Left hindlimb (tissue), 1 donor: ENCODE results near the gene TTC24.
"Not testable (repeated sequence)": the region's sequence is repeated elsewhere in the genome, so short reads cannot be mapped to it uniquely, and the experiment has no call there.

ENCODE experiments used
- DNase-seq: peaks from one replicate; pipeline ENCODE4 v3.0.0-alpha.2; 2018

TTC24 gene

DNA sequence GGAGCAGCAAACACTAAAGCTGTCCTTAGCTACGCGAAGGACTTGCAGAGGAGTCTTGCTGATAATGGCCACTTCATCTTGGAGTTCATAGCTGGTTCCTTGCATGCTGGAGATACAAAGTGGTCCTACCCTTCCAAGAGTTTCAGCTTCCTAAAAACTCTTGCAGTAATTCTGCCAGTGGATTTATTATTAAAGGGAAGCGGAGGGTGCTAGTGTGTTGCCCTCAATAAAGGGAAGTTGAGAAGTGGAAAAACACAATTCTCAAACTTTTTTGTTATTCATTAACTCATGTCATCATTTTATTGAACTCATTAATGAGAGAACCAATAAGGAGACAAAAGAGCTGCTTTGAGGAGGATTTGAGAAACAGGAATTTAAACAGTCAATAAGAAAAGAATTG is 33.1 kb downstream of the TTC24 start:
- DNase-seq: no peak

DNA sequence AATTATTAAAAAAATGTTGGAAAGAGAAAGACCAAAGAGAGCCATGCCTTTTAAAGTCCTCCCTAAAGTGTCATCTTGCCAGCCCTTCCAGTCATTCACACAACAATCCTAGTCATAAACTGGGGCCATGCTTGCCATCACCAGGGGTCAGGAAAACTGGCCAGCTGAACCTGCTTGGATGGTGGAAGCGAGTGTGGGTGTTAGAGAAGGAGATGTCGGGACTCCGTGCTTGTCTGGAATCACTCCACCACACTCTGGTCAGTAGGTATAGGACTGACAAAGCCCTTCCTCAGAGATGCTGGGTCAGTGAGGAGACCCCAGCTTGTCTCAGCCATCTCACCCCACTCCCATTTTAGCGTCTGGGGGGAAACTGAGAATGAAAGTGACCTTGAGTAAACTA is 36.4 kb downstream of the TTC24 start:
- no peak for DNase-seq

DNA sequence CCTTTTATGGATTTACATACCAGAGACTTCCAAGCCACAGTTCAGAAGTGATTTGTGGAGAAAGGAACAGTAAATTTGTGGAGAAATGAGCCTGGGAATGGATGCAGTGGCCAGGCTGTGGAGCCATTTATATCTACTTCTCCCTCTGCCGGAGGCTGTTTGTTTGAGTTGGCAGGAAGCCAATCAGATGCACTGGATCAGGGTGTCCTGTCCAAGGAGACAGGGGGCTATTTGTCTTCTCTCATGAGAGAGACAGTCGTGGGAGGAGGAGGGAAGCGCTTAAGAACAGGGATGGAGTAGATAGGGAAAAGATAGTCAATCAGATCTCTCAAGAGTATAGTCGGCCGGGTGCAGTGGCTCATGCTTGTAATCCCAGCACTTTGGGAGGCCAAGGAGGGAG is 36.9 kb downstream of the TTC24 start:
- DNase-seq: peak; percentile 42

DNA sequence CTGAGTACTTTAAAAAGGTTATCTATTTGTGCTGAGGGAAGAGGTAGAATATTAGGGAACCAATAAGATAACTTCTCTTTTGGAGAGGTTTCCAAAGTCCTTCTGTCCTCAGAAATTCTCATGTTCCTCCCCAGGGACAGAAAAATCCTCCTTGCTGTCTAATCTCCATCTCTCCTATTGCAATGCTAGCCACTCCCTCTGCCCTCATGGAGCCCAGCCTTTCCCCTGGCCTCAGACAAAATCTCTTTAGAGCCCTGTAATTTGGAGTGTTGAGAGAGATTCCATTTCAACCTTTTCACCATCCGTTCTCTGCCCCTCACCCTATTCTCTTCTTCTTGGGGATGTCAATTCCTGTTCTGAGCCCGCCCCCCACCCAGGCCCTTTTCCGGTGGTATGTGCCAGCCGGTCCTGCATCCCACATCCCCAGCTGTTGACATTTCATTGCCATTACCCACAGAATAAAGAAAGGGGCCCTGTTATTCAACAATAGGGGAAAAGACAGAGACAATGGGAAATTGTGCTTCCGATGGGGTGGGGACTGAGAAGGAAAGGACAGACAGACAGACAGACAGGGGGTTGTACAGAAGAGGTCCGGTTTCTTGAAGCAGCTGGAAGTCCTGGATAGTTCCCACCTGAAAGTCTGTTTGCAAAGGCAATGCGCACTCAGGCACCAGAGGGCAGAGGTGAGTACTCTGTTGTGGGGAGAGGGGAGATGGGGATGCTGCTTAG is 39.5 kb downstream of the TTC24 start, which contains the start of gene HAPLN2:
Gene HAPLN2 (plus strand): TSS at position 563 of the 729 bp plus-strand sequence. CDS start 4,076 bp downstream, outside the sequence.
- DNase-seq: no peak

DNA sequence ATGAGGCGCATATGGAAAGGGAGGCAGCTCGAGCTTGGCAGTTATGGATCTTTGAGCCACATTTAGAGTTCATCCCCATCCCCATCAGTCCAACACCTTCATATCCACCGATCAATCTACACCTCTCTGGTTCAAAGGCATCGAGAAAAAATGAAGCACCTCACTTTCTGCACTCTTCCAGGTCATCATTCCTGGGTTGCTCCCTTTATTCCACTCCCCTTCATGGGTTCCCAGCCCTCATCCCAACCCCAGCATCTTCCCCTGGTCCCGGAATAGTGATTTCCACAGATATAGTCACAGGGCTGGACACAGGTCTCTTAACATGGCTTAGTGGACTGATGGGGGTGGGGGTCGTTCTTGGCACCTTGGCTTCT is 40.0 kb downstream of the TTC24 start:
- no peak for DNase-seq

DNA sequence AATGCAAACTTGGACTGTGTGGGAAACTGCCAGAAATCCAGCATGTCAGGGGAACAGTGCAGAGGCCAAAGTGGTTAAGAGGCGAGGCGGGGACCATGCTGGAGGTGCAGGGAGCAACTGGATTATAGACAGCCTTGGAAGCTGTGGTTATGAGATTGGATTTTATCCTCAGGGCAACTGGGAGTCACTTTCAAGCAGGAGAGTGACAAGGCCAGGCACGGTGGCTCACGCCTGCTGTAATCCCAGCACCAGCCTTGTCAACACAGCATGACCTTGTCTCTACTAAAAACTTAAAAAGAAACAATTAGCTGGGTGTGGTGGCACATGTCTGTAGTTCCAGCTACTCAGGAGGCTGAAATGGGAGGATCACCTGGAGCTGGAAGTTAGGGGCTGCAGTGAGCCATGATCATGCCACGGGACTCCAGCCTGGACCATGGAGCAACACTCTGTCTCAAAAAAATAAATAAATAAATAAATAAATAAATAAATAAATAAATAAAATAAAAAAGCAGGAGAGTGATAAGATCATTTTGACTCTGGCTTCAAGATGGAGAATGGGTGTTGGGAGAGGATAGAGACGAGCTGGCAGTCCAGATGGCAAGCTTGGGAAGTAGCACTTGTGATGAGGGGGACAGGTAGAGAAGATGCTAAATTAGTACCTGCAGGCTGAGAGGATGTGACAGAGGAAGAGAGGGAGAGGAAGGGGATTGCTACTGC is 43.2 kb downstream of the TTC24 start:
- no peak for DNase-seq

DNA sequence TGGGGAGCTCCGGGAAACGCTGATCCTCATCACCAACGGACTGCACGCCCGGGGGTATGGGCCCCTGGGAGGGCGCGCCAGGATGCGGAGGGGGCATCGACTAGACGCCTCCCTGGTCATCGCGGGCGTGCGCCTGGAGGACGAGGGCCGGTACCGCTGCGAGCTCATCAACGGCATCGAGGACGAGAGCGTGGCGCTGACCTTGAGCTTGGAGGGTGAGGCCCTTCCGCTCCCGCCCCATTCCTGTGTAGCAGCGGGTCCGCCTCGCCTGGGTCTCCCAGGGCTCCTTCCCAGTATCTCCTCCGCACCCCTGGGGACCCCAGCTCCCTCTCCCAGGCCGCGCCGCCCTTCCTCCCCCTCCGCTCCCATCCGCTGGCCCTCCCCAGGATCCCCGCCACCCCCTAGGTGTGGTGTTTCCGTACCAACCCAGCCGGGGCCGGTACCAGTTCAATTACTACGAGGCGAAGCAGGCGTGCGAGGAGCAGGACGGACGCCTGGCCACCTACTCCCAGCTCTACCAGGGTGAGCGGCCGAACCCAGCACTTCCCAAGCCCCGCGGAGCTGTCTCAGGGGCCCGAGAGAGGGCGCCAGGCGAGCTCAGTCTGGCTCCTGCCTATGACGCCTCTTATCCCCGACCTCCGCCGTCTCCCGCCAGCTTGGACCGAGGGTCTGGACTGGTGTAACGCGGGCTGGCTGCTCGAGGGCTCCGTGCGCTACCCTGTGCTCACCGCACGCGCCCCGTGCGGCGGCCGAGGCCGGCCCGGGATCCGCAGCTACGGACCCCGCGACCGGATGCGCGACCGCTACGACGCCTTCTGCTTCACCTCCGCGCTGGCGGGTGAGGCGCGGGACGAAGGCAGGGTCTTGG is 44.7 kb downstream of the TTC24 start:
- no peak for DNase-seq

DNA sequence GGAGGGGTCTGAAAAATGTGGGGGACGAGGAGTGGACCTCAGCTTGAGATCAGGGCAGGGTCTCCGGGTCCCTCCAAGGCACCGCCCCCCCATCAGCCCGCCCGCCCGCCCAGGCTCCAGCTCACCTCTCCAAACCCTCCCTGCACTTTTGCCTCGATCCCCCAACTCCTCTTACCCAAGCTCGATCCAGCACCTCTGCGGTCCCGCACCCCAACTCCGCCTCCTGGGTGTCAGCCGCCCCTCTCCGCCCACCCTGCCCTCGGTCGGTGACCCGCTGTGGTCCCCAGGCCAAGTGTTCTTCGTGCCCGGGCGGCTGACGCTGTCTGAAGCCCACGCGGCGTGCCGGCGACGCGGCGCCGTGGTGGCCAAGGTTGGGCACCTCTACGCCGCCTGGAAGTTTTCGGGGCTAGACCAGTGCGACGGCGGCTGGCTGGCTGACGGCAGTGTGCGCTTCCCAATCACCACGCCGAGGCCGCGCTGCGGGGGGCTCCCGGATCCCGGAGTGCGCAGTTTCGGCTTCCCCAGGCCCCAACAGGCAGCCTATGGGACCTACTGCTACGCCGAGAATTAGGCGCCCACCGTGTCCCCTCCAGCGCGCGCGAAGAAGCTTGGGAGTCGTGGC is 45.4 kb downstream of the TTC24 start:
- no peak for DNase-seq

DNA sequence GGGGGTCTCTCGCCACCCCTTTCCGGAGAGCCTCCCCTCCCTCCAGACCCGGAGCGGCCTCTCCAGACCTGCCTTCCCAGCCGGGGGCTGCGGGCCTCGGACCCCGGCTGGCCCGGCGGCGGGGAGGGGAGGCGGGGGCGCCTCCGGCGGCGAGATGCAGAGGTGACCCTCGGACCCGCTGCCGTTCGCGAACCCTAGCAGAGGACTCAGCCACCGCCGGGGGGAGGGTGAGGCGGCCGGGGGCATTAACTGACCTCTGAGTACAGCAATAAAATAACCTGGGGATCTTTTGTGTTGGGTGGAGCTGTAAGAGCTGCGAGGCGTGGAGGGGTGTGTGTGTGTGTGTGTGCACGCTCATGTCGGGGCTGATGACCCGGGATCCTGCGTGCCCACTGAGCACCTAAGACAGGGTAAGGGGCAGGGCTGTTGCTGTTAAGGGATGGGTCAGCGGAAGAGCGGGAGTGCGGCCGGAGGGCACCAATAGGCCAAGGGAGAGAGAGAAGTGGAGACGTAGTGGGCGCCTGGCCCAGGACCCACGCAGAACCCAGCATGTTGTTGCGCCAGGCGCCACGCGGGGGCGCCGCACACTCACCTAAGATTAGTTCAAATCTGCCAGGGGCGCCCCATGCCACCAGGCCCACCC is 46.0 kb downstream of the TTC24 start:
- no peak for DNase-seq

DNA sequence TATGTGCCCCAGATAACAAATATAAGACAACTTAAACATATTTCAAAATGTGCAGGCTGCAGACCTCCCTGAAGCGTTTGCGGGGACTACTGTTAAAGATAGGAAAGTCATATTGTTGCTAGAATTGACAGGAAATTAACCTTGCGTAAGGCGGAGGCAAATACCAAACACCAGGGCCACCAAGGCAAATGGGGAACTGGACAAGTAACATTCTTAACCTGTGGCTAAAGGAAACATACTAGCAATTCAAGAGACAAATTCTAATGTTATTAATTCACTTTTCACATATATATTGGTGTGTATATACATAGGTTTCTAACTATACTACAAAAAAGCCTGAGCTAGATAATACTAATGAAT is 46.5 kb downstream of the TTC24 start:
- DNase-seq: no peak

DNA sequence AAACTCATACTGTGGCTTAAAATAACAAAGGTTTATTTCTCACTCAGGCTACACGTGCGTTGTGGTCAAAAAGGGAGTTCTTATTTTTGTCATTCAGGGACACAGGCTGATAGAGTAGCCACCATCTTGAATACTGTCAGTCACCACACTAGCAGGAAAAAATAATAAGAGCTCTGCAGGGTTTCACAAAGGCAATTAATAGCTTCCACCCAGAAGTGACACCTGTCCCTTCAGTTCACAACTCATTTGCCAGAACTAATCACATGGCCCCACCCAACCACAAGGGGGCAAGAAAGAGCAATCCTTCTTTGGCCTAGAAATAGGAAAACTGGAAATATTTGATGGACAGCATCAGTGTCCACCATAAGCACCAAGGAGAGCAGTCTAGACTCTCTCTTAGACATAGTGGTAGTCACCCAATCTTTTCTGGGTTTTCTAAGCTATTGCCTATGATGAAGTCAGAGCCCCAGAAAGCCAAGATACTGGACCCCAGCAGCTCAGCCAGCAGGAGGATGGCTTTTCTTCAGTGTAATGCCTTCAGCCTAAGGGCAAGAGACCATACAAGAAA is 47.9 kb downstream of the TTC24 start:
- no peak for DNase-seq

DNA sequence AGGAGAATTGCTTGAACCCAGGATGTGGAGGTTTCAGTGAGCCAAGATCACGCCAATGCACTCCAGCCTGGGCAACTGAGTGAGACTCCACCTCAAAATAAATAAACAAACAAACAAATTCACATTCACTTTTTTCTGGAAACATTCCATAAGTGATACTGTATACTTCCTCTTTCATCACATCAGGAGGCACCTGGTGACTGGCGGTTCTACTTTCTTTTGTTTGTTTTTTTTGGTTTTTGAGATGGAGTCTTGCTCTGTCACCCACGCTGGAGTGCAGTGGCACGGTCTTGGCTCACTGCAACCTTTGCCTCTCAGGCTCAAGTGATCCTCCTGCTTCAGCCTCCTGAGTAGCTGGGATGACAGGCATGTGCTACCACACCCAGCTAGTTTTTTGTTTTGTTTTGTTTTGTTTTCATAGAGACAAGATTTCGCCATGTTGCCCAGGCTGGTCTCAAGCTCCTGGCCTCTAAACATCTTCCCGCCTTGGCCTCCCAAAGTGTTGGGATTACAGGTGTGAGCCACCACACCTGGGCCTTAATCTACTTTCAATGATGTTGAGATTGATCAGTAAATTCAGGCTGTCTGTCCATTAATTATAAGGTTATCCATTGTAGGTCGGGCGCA is 50.4 kb downstream of the TTC24 start:
- DNase-seq: no peak

DNA sequence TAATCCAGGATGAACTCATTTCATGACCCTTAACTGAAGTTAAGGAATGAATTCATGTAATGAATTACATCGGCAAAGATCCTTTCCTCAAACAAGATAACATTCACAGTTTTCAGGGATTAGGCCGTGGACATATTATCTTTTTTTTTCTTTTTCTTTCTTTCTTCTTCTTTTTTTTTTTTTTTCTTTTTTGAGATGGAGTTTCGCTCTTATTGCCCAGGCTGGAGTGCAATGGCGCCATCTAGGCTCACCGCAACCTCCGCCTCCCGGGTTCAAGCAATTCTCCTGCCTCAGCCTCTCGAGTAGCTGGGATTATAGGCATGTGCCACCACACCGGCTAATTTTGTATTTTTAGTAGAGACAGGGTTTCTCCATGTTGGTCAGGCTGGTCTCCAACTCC is 51.6 kb downstream of the TTC24 start:
- not testable (repeated sequence) for DNase-seq

DNA sequence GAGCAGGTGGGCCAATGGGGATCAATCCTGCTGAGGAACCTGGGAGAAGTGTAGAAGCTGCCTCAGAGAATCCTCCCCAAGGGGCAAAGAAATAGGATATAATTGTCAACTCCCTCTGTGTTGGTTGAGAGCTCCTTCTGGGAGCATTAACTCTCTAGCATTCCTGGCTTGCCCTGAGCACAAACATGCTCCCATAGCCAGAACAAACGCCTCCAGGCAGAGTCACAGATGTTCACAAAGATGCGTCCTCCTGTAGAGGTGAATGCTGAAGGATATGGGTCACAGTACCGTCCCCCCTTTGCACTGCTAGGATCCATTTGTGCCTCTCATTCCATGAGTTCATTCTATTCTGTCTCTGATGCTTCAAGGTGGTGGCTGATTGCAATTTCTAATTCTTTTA is 52.8 kb downstream of the TTC24 start:
- DNase-seq: no peak
